H1 (cell line): ENCODE measurements around the gene ARRB1. TPM values are rescaled to one million over a fixed set of nuclear protein-coding genes. Genes with fewer than 3 reads are reported as not detected.

Source experiments
- CTCF ChIA-PET: fragments of 300-600 bp; sonication (Branson Sonifier 250); formaldehyde crosslinking; loops from one replicate; lab custom pipeline; 2021; ENCODE audit not compliant: partially characterized antibody; lab: Charles Lee
- POLR2A ChIA-PET: fragments of 300-600 bp; sonication (Branson Sonifier 250); formaldehyde crosslinking; loops from one replicate; lab custom pipeline; 2021; ENCODE audit warnings: inconsistent platforms; ENCODE audit not compliant: partially characterized antibody; lab: Charles Lee
- DNase-seq, 2 experiments: peaks; one replicate each; pipeline versions ENCODE4 v3.0.0 to v3.0.0-alpha.2; 2010 to 2022; ENCODE audit warnings: low spot score in 2 of 2, low read depth in 1 of 2, mixed read lengths in 1 of 2
- FAIRE-seq: peaks from 2 replicates; lab custom pipeline; 2011; peaks lifted over from hg19 to GRCh38; lab: Jason Lieb, UNC
- H2AFZ ChIP-seq: 2 replicates; pipeline ENCODE4 v1.8.1; 2012; ENCODE audit warnings: low read length, inconsistent platforms
- H2AK5ac ChIP-seq: 2 replicates; pipeline ENCODE4 v1.6.1; 2013; ENCODE audit warnings: low read depth, low read length
- H2BK120ac ChIP-seq: replicated peaks from 2 replicates; pipeline ENCODE3; 2013; ENCODE audit warnings: low read depth, low read length, inconsistent platforms
- H2BK12ac ChIP-seq: 2 replicates; pipeline ENCODE4 v1.6.1; 2013; ENCODE audit warnings: low read depth, low read length
- H2BK15ac ChIP-seq: 2 replicates; pipeline ENCODE4 v1.6.1; 2013; ENCODE audit warnings: low read length
- H2BK20ac ChIP-seq: 2 replicates; pipeline ENCODE4 v1.6.1; 2013; ENCODE audit warnings: low read length
- H2BK5ac ChIP-seq: 2 replicates; pipeline ENCODE4 v1.6.1; 2013; ENCODE audit warnings: low read depth, low read length
- H3K14ac ChIP-seq: 2 replicates; pipeline ENCODE4 v1.6.1; 2013; ENCODE audit warnings: inconsistent platforms; ENCODE audit not compliant: insufficient read length
- H3K18ac ChIP-seq: 2 replicates; pipeline ENCODE4 v1.6.1; 2013; ENCODE audit warnings: low read length; ENCODE audit errors: extremely low read depth
- H3K23ac ChIP-seq: 2 replicates; pipeline ENCODE4 v1.6.1; 2013; ENCODE audit warnings: inconsistent platforms; ENCODE audit not compliant: insufficient read length
- H3K23me2 ChIP-seq: 2 replicates; pipeline ENCODE4 v1.6.1; 2013; ENCODE audit warnings: low read depth, low read length
- H3K27ac ChIP-seq: 2 replicates; pipeline ENCODE4 v1.6.1; 2011; ENCODE audit warnings: low read depth, low read length, inconsistent platforms
- H3K27me3 ChIP-seq, 4 experiments: replicated peaks in 1 of 4; 1 replicate in 1 of 4; 2 replicates in 3 of 4; pipeline versions ENCODE4 v1.6.1 to v1.8.1; 2011 to 2013; ENCODE audit warnings: low read length in 3 of 4, mild to moderate bottlenecking in 3 of 4, inconsistent platforms in 2 of 4, mixed read lengths in 2 of 4, moderate library complexity in 1 of 4; ENCODE audit not compliant: control insufficient read depth in 3 of 4, insufficient read depth in 3 of 4; ENCODE audit errors: extremely low read depth in 1 of 4
- H3K36me3 ChIP-seq, 4 experiments: 2 replicates each; pipeline versions ENCODE4 v1.6.1 to v1.8.1; 2011 to 2013; ENCODE audit warnings: mild to moderate bottlenecking in 4 of 4, low read length in 3 of 4, moderate library complexity in 2 of 4, control low read depth in 1 of 4, inconsistent platforms in 1 of 4; ENCODE audit not compliant: insufficient read depth in 4 of 4, control insufficient read depth in 2 of 4
- H3K4ac ChIP-seq: replicated peaks from 2 replicates; pipeline ENCODE3; 2013; ENCODE audit warnings: low read length, low read depth, mixed read lengths, inconsistent platforms; ENCODE audit not compliant: insufficient read length
- H3K4me1 ChIP-seq, 4 experiments: replicated peaks in 1 of 4; 1 replicate in 1 of 4; 2 replicates in 3 of 4; pipeline versions ENCODE4 v1.6.1 to v1.8.1; 2011 to 2013; ENCODE audit warnings: low read length in 3 of 4, inconsistent platforms in 2 of 4, mixed read lengths in 1 of 4; ENCODE audit not compliant: insufficient read depth in 4 of 4, control insufficient read depth in 3 of 4
- H3K4me2 ChIP-seq, 2 experiments: 2 replicates each; pipeline versions ENCODE4 v1.6.1 to v1.8.1; 2011 to 2013; ENCODE audit warnings: low read depth in 2 of 2, low read length in 2 of 2, control low read depth in 1 of 2, inconsistent platforms in 1 of 2, mild to moderate bottlenecking in 1 of 2; ENCODE audit not compliant: insufficient read depth in 1 of 2
- H3K4me3 ChIP-seq, 4 experiments: fragments of 200-600, 300-600 bp in 1 of 4; sonication (generic), shearing (Covaris generic), sonication (Bioruptor Twin) in 1 of 4; 2 replicates each; pipeline versions ENCODE4 v1.5.1 to v1.8.1; 2011 to 2016; ENCODE audit warnings: low read length in 4 of 4, low read depth in 3 of 4, control low read depth in 2 of 4, inconsistent platforms in 2 of 4, mild to moderate bottlenecking in 2 of 4, mixed read lengths in 1 of 4, moderate library complexity in 1 of 4; ENCODE audit not compliant: insufficient read depth in 2 of 4; ENCODE audit errors: extremely low read depth in 1 of 4
- H3K56ac ChIP-seq: replicated peaks from 2 replicates; pipeline ENCODE3; 2013; ENCODE audit warnings: low read depth, mild to moderate bottlenecking, mixed read lengths, low read length, inconsistent platforms; ENCODE audit not compliant: insufficient read length
- H3K79me1 ChIP-seq: 2 replicates; pipeline ENCODE4 v1.6.1; 2013; ENCODE audit warnings: low read depth, low read length, control low read depth
- H3K79me2 ChIP-seq, 2 experiments: 2 replicates each; pipeline versions ENCODE4 v1.6.1 to v1.8.1; 2012 to 2013; ENCODE audit warnings: low read length in 2 of 2, mild to moderate bottlenecking in 2 of 2, inconsistent platforms in 1 of 2; ENCODE audit not compliant: insufficient read depth in 2 of 2, control insufficient read depth in 1 of 2
- H3K9ac ChIP-seq, 4 experiments: replicated peaks in 1 of 4; 1 replicate in 1 of 4; 2 replicates in 3 of 4; pipeline versions ENCODE4 v1.6.1 to v1.8.1; 2011 to 2013; ENCODE audit warnings: low read depth in 3 of 4, low read length in 3 of 4, control low read depth in 2 of 4, mild to moderate bottlenecking in 2 of 4, moderate library complexity in 2 of 4, inconsistent platforms in 1 of 4; ENCODE audit errors: extremely low read depth in 1 of 4
- H3K9me3 ChIP-seq, 2 experiments: 2 replicates each; pipeline versions ENCODE4 v1.6.1 to v1.8.1; 2012 to 2013; ENCODE audit warnings: mild to moderate bottlenecking in 2 of 2, moderate library complexity in 2 of 2, control low read depth in 1 of 2, inconsistent platforms in 1 of 2, low read depth in 1 of 2, low read length in 1 of 2, mixed read lengths in 1 of 2; ENCODE audit not compliant: insufficient read depth in 2 of 2
- H4K20me1 ChIP-seq, 2 experiments: replicated peaks in 1 of 2; 2 replicates each; pipeline versions ENCODE3 to v1.8.1; 2011 to 2013; ENCODE audit warnings: inconsistent platforms in 2 of 2, low read length in 2 of 2, mild to moderate bottlenecking in 1 of 2; ENCODE audit not compliant: insufficient read depth in 2 of 2, control insufficient read depth in 1 of 2
- H4K5ac ChIP-seq: 2 replicates; pipeline ENCODE4 v1.6.1; 2013; ENCODE audit warnings: low read length, low read depth, mixed read lengths, inconsistent platforms; ENCODE audit not compliant: insufficient read length
- H4K8ac ChIP-seq: 2 replicates; pipeline ENCODE4 v1.8.0; 2013; ENCODE audit warnings: mild to moderate bottlenecking, moderate library complexity, low read length, inconsistent platforms; ENCODE audit not compliant: insufficient read depth; ENCODE audit errors: extremely low read depth
- H4K91ac ChIP-seq: replicated peaks from 2 replicates; pipeline ENCODE3; 2013; ENCODE audit warnings: low read length, mixed read lengths, inconsistent platforms; ENCODE audit not compliant: insufficient read length
- WGBS, 2 experiments: shearing (Covaris generic) in 1 of 2; methylation state at CpG; one replicate each; pipeline versions ENCODE4 v1.1.6 to v1.1.7; 2013 to 2015; ENCODE audit warnings: low lambda C conversion rate in 2 of 2, mixed read lengths in 2 of 2, inconsistent platforms in 1 of 2, low coverage in 1 of 2, missing lambda C conversion rate in 1 of 2; ENCODE audit not compliant: insufficient replicate concordance in 2 of 2, insufficient coverage in 1 of 2, insufficient read length in 1 of 2; ENCODE audit errors: extremely low coverage in 1 of 2, missing lambda C conversion rate in 1 of 2; 5-methylcytosine and 5-hydroxymethylcytosine counted together
- polyA plus RNA-seq, 7 experiments: library from polyadenylated mRNA; depleted of rRNA in 3 of 7; stranded (reverse) in 5 of 7; unstranded in 2 of 7; fragments of >200 nt in 5 of 7; fragments of 200-250 nt in 2 of 7; gene quantifications; 1 replicate in 5 of 7; 2 replicates in 1 of 7; 4 replicates in 1 of 7; pipeline versions ENCODE4 v1.2.1 to v1.2.3, GENCODE V29; 2011 to 2013; ENCODE audit warnings: missing spikeins in 2 of 7, mixed read lengths in 2 of 7
- total RNA-seq: library from RNA; stranded (reverse); fragmentation: NEBNext Ultra II Directional; extraction: Animal tissue kit (Norgen Biotek cat#: 25700); gene quantifications from 2 replicates; pipeline ENCODE4 v1.2.1, GENCODE V29; 2021

ARRB1 gene
- total and polyA plus RNA-seq, 2 of the 8 experiments (the other 6 are each of a cell fraction or from before 2014, with no cell fraction given): 9.4 to 31.8 TPM

- H3K56ac ChIP-seq: no peak overlapping the region
- H2BK12ac ChIP-seq: no peak overlapping the region
- H2AK5ac ChIP-seq: no peak overlapping the region
- WGBS, 2 experiments: 100% methylated on average over 5 of the region's 8 CpGs; no CpG with 5 or more reads in 1 of the 2 experiments
- H3K27ac ChIP-seq: no peak overlapping the region
- H3K36me3 ChIP-seq: no peaks in the 10 kb centered on the region
- no peak overlapping the region for H3K4me3 ChIP-seq
- DNase-seq (no peak), FAIRE-seq (no peak)
- H3K23me2 ChIP-seq: no peaks in the 10 kb centered on the region
- no peak overlapping the region for H2BK20ac ChIP-seq
- H2AFZ ChIP-seq: no peak overlapping the region
- H3K18ac ChIP-seq: no peak overlapping the region
- no peak overlapping the region for H4K5ac ChIP-seq
- ChIA-PET POLR2A (no interaction called here), CTCF (interaction anchor here (0.7 to 3.9 kb wide), 8 partner anchors 11 to 92 kb away, joined by 3 to 25 read pairs (median 4); no protein-coding TSS in a partner anchor)
- no peak overlapping the region for H2BK120ac ChIP-seq
- no peak overlapping the region for H3K4me2 ChIP-seq
- no peak overlapping the region for H3K14ac ChIP-seq
- no peak overlapping the region for H3K4ac ChIP-seq
- H2BK5ac ChIP-seq: no peak overlapping the region
- no peak overlapping the region for H4K8ac ChIP-seq
- no peaks in the 10 kb centered on the region; a peak in 1 of 7 replicates for H3K27me3 ChIP-seq
- H3K9ac ChIP-seq: no peak overlapping the region
- H4K20me1 ChIP-seq: no peaks in the 10 kb centered on the region
- no peak overlapping the region for H2BK15ac ChIP-seq
- H3K23ac ChIP-seq: no peak overlapping the region
- no peaks in the 10 kb centered on the region for H3K4me1 ChIP-seq
- H4K91ac ChIP-seq: no peak overlapping the region
- H3K9me3 ChIP-seq: no peaks in the 10 kb centered on the region
- H3K79me2 ChIP-seq: no peaks in the 10 kb centered on the region
- no peaks in the 10 kb centered on the region for H3K79me1 ChIP-seq
Observed at GRCh38 chr11:75373201-75373600, 21.7 kb upstream of the ARRB1 start.
